ENCODE results near the gene TERC. TPM values are rescaled to one million over a fixed set of nuclear protein-coding genes. Genes with fewer than 3 reads are reported as not detected.

TERC gene
- total and polyA plus RNA-seq, 2 experiments from 2014 or later, result 2.0 to 216 TPM

DNA sequence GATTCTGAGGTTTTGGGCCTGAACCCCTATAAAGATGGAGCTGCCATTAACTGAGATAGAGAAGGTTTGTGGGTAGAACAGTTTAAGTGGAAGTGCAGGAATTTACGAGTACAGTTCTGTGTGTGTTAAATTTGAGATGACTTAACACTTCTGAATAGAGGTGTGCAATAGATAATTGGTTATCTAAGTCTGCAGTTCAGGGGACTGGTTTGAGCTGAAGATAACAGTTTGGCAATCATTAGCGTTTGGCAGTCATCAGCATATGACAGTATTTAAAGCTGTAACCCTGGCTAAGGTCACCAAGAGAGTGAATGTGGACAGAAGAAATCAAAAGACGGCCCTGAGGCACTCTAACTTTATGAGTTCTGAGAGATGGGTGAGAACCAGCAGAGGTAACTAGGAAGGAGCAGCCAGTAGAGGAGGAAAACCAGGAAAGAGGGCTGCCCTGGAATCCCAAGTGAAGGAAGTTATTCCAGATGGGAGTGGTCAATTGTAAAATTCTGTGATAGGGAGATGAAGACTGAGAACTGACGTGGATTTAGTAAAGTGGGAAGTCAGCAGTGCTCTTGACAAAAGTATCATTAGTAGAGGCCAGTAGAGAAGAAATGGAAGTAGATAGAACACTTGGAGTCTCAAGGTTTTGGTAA, 16.5 kb upstream of the TERC start:
- H3K9me2 ChIP-seq (replicated peaks; ENCODE audit: insufficient read depth), result no peaks in the 10 kb centered on the region
- no peak for DNase-seq (ENCODE audit: low spot score)
- H3K9me3 ChIP-seq (ENCODE audit: low read depth), result no peaks in the 10 kb centered on the region
- TF ChIP-seq EZH2phosphoT487 (IDR thresholded peaks at IDR 0.05; ENCODE audit: low read depth, severe bottlenecking, unreplicated experiment) (no peak), CTCF (IDR thresholded peaks at IDR 0.05; ENCODE audit: poor library complexity) (no peak)
- no peak overlapping the region for H3K27ac ChIP-seq
- H4K20me1 ChIP-seq (ENCODE audit: insufficient read depth, poor library complexity, severe bottlenecking), result peaks cover 4% of the 10 kb centered on the region
- WGBS (ENCODE audit: low lambda C conversion rate, missing lambda C conversion rate), result 89% methylated on average over 4 of the region's 4 CpGs
- H3K4me2 ChIP-seq, result no peak overlapping the region
- peaks cover 18% of the 10 kb centered on the region for H3K79me2 ChIP-seq
- no peaks in the 10 kb centered on the region for H3K27me3 ChIP-seq
- no peaks in the 10 kb centered on the region for H3K36me3 ChIP-seq (replicated peaks; ENCODE audit: insufficient read depth, low read depth)
- H2AFZ ChIP-seq, result no peak overlapping the region
- no peaks in the 10 kb centered on the region for H3K4me1 ChIP-seq (ENCODE audit: insufficient read depth)
- H3K4me3 ChIP-seq, result no peak overlapping the region

DNA sequence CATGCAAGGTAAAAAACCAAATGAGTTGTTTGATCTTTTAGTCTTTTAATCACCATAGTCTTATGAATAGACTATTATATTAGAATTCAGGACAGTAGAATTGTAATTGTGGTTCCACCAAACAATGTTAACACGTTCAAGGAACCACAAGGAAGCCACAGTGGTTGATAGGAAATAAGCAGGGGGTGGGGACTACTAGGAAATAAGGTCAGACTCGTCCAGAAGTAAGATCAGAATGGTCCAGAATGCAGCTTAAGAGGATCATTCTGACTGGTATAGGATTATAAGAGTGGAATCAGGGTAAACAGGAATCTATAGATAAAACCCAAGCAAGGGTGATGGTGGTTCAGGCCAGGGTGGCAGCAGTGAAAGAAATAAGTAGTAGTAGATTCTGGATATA, 15.9 kb upstream of the TERC start:
- Histone ChIP-seq H3K27me3 (no peaks in the 10 kb centered on the region), H3K4me2 (no peak overlapping the region), H3K27ac (no peak overlapping the region), H3K9me3 (ENCODE audit: low read depth) (no peaks in the 10 kb centered on the region), H3K4me1 (ENCODE audit: insufficient read depth) (no peaks in the 10 kb centered on the region), H2AFZ (no peak overlapping the region), H4K20me1 (ENCODE audit: insufficient read depth, poor library complexity, severe bottlenecking) (peaks cover 4% of the 10 kb centered on the region), H3K4me3 (no peak overlapping the region), H3K79me2 (peaks cover 24% of the 10 kb centered on the region), H3K36me3 (replicated peaks; ENCODE audit: insufficient read depth, low read depth) (no peaks in the 10 kb centered on the region), H3K9me2 (replicated peaks; ENCODE audit: insufficient read depth) (no peaks in the 10 kb centered on the region)
- 88% methylated on average over 2 of the region's 2 CpGs for WGBS (ENCODE audit: low lambda C conversion rate, missing lambda C conversion rate)
- TF ChIP-seq CTCF (IDR thresholded peaks at IDR 0.05; ENCODE audit: poor library complexity) (no peak), EZH2phosphoT487 (IDR thresholded peaks at IDR 0.05; ENCODE audit: low read depth, severe bottlenecking, unreplicated experiment) (no peak), EZH2 (IDR thresholded peaks at IDR 0.05; ENCODE audit: borderline replicate concordance) (no peak)
- DNase-seq (ENCODE audit: low spot score), result no peak

- H3K9me3 ChIP-seq (ENCODE audit: low read depth), result no peaks in the 10 kb centered on the region
- H2AFZ ChIP-seq, result no peak overlapping the region
- H3K4me3 ChIP-seq, result no peak overlapping the region
- H3K4me2 ChIP-seq, result no peak overlapping the region
- H4K20me1 ChIP-seq (ENCODE audit: insufficient read depth, poor library complexity, severe bottlenecking), result peaks cover 9% of the 10 kb centered on the region
- H3K27ac ChIP-seq, result no peak overlapping the region
- no peak for DNase-seq (ENCODE audit: low spot score)
- H3K36me3 ChIP-seq (replicated peaks; ENCODE audit: insufficient read depth, low read depth), result no peaks in the 10 kb centered on the region
- no peak for TF ChIP-seq EZH2phosphoT487 (IDR thresholded peaks at IDR 0.05; ENCODE audit: low read depth, severe bottlenecking, unreplicated experiment)
- no peak for TF ChIP-seq EZH2 (IDR thresholded peaks at IDR 0.05; ENCODE audit: borderline replicate concordance)
- no peak for TF ChIP-seq CTCF (IDR thresholded peaks at IDR 0.05; ENCODE audit: poor library complexity)
- H3K4me1 ChIP-seq (ENCODE audit: insufficient read depth), result peaks cover 11% of the 10 kb centered on the region
- H3K9me2 ChIP-seq (replicated peaks; ENCODE audit: insufficient read depth), result no peaks in the 10 kb centered on the region
- H3K79me2 ChIP-seq, result peaks cover 45% of the 10 kb centered on the region
- 80% methylated on average over 4 of the region's 4 CpGs for WGBS (ENCODE audit: low lambda C conversion rate, missing lambda C conversion rate)
- no peaks in the 10 kb centered on the region for H3K27me3 ChIP-seq
These were observed 13.0 kb upstream of the TERC start for GRCh38 chr3:169777822-169778221.

All from hepatocyte (in vitro differentiated cells).